Loucy (cell line): ENCODE measurements around the gene LRRC25.

Experiments
- CTCF ChIP-seq: fragments of 200-600 bp; sonication (generic); conservative IDR thresholded peaks from 2 replicates; pipeline ENCODE4 v1.5.1; 2014; ENCODE audit warnings: mild to moderate bottlenecking, antibody characterized with exemption, low read length
- EZH2phosphoT487 ChIP-seq: fragments of 200-600 bp; IDR thresholded peaks from 2 replicates; pipeline ENCODE4 v1.6.1; 2018; ENCODE audit warnings: antibody characterized with exemption, mild to moderate bottlenecking, moderate library complexity, borderline replicate concordance

DNA sequence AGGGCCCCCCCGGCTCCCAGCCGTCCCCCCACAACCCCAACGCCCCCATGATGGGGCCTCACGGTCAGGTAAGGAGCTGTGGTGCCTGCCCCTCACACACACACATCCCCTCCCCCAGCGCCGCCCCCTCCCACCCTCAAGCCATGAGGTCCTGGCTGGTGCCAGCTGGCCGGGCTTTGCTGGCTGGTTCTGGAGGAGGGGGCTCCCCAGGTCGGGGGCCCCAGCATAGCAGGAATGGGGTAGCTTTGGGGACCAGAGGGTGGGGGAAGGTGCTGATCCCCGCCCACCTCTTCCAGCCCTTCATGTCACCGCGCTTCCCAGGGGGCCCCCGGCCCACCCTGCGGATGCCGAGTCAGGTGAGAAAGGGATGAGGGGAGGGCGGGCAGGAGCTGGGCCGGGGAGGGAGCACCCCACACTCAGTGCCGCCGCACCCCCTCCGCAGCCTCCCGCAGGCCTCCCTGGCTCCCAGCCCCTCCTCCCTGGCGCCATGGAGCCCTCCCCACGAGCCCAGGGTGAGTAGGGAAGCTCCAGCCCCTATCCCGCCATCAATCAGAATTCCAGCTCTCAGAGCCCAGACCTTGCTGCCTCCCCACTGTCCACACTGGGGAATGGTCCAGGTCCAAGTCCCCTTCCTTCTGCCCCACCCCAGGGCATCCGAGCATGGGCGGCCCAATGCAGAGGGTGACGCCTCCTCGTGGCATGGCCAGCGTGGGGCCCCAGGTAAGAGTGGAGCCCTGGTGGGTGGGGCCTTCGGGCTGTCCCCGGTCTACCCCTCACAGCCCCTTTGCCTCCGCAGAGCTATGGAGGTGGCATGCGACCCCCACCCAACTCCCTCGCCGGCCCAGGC lies 34.2 kb upstream of the LRRC25 start:
- TF ChIP-seq CTCF, result no peak
- no peak for TF ChIP-seq EZH2phosphoT487
